Stimulated activated CD8-positive, alpha-beta memory T cell treated with anti-CD3 and anti-CD28 coated beads, Interleukin-15, amount 100 ng/mL, for 48 hours (primary cell): Measurements from ENCODE around the gene SFXN5.
"Not testable (repeated sequence)": the region's sequence is repeated elsewhere in the genome, so short reads cannot be mapped to it uniquely, and the experiment has no call there.

Source experiments
- DNase-seq, 2 donors: peaks; one replicate each; pipeline ENCODE4 v3.0.0-alpha.2; 2020; ENCODE audit warnings: low read depth in 2 of 2

SFXN5 gene

GRCh38 chr2:72923833-72924352, 147.6 kb downstream of the SFXN5 start:
- DNase-seq, result no peak

- DNase-seq, result no peak
Measured at GRCh38 chr2:72921853-72922252, 149.7 kb downstream of the SFXN5 start.

GRCh38 chr2:72921088-72921851, 150.2 kb downstream of the SFXN5 start:
- no peak for DNase-seq

GRCh38 chr2:72920318-72921087, 151.0 kb downstream of the SFXN5 start:
- no peak for DNase-seq

GRCh38 chr2:72919414-72920317, 151.8 kb downstream of the SFXN5 start:
- DNase-seq, result no peak

GRCh38 chr2:72917877-72918553, 153.5 kb downstream of the SFXN5 start:
- no peak for DNase-seq

- DNase-seq, result no peak
Measured at GRCh38 chr2:72917138-72917876, 154.2 kb downstream of the SFXN5 start, which contains the start of gene EMX1. Gene EMX1 (plus strand): TSS chr2:72917519. CDS start chr2:72917853, 334 bp downstream.

GRCh38 chr2:72916743-72917137, 154.8 kb downstream of the SFXN5 start:
- no peak for DNase-seq

GRCh38 chr2:72915907-72916742, 155.4 kb downstream of the SFXN5 start:
- DNase-seq, result no peak

GRCh38 chr2:72915320-72915906, 156.1 kb downstream of the SFXN5 start:
- DNase-seq, result no peak

GRCh38 chr2:72914589-72915319, 156.8 kb downstream of the SFXN5 start:
- DNase-seq, result no peak

- no peak for DNase-seq
Measured at GRCh38 chr2:72914206-72914559, 157.3 kb downstream of the SFXN5 start.

GRCh38 chr2:72913486-72914205, 157.9 kb downstream of the SFXN5 start:
- DNase-seq, result no peak

GRCh38 chr2:72911256-72911655, 160.3 kb downstream of the SFXN5 start:
- no peak for DNase-seq

GRCh38 chr2:72908741-72909140, 162.8 kb downstream of the SFXN5 start:
- no peak for DNase-seq

- DNase-seq, result not testable (repeated sequence)
Measured at GRCh38 chr2:72907369-72907768, 164.1 kb downstream of the SFXN5 start.

- DNase-seq, result no peak
Measured at GRCh38 chr2:72901426-72901825, 170.1 kb downstream of the SFXN5 start.
